ENCODE results near the gene STRIT1.

STRIT1 gene

DNA sequence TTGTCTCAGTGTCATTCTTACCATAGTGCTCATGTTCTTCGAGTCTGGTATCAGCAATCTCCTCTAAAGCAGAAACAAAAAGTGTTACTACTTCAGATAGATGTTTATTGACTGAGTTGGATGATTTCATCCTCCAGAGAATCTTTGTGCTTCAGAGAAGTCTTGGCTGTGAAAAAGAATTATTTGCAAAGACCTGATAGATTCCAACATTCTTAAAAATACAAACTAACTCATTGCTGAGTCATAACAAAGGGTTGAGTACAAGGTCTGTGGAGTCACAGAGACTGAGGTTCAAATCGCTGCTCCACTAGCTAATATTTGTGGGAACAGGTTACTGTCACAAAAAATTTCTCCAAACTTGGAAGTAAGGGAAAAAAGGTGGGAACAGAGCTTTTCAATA lies 9.0 kb upstream of the STRIT1 start:
- Histone ChIP-seq H3K9me2 (replicated peaks; ENCODE audit: low read depth, low read length) (no peaks in the 10 kb centered on the region), H3K36me3 (ENCODE audit: insufficient read depth, low read length) (no peaks in the 10 kb centered on the region), H4K20me1 (ENCODE audit: insufficient read depth, low read length, poor library complexity, severe bottlenecking) (no peaks in the 10 kb centered on the region), H3K4me3 (ENCODE audit: low read length, poor library complexity, severe bottlenecking) (no peak overlapping the region), H2AFZ (ENCODE audit: low read length) (no peak overlapping the region), H3K4me2 (ENCODE audit: low read depth, low read length, poor library complexity, severe bottlenecking) (no peak overlapping the region), H3K27me3 (ENCODE audit: insufficient read depth, low read length, poor library complexity, severe bottlenecking) (no peaks in the 10 kb centered on the region), H3K9me3 (ENCODE audit: insufficient read depth, low read depth, low read length) (no peaks in the 10 kb centered on the region; the same call in 1 of the 2 replicates), H3K4me1 (ENCODE audit: insufficient read depth, low read length, poor library complexity, severe bottlenecking) (no peaks in the 10 kb centered on the region), H3K9ac (ENCODE audit: low read depth, low read length, poor library complexity, severe bottlenecking) (no peak overlapping the region), H3K79me2 (ENCODE audit: insufficient read depth, low read length) (no peaks in the 10 kb centered on the region), H3F3A (ENCODE audit: low read depth) (no peaks in the 10 kb centered on the region)
- no peak for TF ChIP-seq EZH2phosphoT487 (IDR thresholded peaks at IDR 0.05; ENCODE audit: borderline replicate concordance)
- TF ChIP-seq, protein P1, sequence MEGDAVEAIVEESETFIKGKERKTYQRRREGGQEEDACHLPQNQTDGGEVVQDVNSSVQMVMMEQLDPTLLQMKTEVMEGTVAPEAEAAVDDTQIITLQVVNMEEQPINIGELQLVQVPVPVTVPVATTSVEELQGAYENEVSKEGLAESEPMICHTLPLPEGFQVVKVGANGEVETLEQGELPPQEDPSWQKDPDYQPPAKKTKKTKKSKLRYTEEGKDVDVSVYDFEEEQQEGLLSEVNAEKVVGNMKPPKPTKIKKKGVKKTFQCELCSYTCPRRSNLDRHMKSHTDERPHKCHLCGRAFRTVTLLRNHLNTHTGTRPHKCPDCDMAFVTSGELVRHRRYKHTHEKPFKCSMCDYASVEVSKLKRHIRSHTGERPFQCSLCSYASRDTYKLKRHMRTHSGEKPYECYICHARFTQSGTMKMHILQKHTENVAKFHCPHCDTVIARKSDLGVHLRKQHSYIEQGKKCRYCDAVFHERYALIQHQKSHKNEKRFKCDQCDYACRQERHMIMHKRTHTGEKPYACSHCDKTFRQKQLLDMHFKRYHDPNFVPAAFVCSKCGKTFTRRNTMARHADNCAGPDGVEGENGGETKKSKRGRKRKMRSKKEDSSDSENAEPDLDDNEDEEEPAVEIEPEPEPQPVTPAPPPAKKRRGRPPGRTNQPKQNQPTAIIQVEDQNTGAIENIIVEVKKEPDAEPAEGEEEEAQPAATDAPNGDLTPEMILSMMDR (conservative IDR thresholded peaks at IDR 0.05; ENCODE audit: low read length), result no peak

DNA sequence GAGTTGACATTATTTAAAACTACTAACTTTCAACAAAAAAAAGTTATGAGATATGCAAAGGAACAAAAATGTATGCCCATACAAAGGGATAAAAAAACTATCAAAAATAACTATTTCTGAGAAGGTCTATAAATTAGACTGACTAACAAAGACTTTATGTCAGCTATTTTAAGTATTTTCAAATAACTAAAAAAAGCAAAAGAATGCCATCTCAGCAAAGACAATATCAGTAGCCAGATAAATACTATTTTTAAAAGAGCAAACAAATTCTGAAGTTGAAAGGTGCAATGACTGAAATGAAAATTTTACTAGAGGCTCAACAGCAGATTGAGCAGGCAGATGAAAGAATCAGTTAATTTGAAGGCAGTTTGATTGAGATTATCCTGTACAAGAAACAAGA lies 3.6 kb upstream of the STRIT1 start:
- no peak overlapping the region for H2AFZ ChIP-seq (ENCODE audit: low read length)
- H3K9ac ChIP-seq (ENCODE audit: low read depth, low read length, poor library complexity, severe bottlenecking), result no peak overlapping the region
- peaks cover 14% of the 10 kb centered on the region; the same call in 1 of the 2 replicates for H3K9me3 ChIP-seq (ENCODE audit: insufficient read depth, low read depth, low read length)
- no peaks in the 10 kb centered on the region for H3K79me2 ChIP-seq (ENCODE audit: insufficient read depth, low read length)
- TF ChIP-seq, protein P1 (conservative IDR thresholded peaks at IDR 0.05; ENCODE audit: low read length), result no peak
- no peak for TF ChIP-seq EZH2phosphoT487 (IDR thresholded peaks at IDR 0.05; ENCODE audit: borderline replicate concordance)
- H3K4me1 ChIP-seq (ENCODE audit: insufficient read depth, low read length, poor library complexity, severe bottlenecking), result no peaks in the 10 kb centered on the region
- no peaks in the 10 kb centered on the region for H4K20me1 ChIP-seq (ENCODE audit: insufficient read depth, low read length, poor library complexity, severe bottlenecking)
- no peak overlapping the region for H3K4me3 ChIP-seq (ENCODE audit: low read length, poor library complexity, severe bottlenecking)
- no peaks in the 10 kb centered on the region for H3K36me3 ChIP-seq (ENCODE audit: insufficient read depth, low read length)
- no peaks in the 10 kb centered on the region for H3K27me3 ChIP-seq (ENCODE audit: insufficient read depth, low read length, poor library complexity, severe bottlenecking)
- no peaks in the 10 kb centered on the region for H3K9me2 ChIP-seq (replicated peaks; ENCODE audit: low read depth, low read length)
- H3K4me2 ChIP-seq (ENCODE audit: low read depth, low read length, poor library complexity, severe bottlenecking), result no peak overlapping the region
- no peaks in the 10 kb centered on the region for H3F3A ChIP-seq (ENCODE audit: low read depth)

DNA sequence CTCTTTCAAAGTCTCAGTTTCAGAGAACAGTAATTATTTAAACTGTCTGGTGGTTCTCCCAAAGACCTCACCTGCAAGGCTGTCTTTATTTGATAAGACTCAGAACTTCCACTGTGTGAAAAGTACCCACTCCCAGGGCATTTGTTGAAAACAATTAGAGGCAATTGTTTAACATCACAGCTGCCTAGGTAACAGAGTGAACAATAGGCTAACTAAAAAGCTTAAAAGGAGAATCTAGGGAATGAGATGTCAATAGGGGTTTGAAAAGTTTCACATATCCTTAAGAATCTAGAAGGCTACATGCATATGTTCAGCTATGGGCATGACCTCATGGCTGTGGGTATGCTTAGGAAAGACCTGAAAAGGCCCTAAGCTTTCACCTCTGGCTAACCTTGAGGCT lies 2.9 kb upstream of the STRIT1 start:
- Histone ChIP-seq H3K9ac (ENCODE audit: low read depth, low read length, poor library complexity, severe bottlenecking) (no peak overlapping the region), H3K79me2 (ENCODE audit: insufficient read depth, low read length) (no peaks in the 10 kb centered on the region), H3K36me3 (ENCODE audit: insufficient read depth, low read length) (no peaks in the 10 kb centered on the region), H3K27me3 (ENCODE audit: insufficient read depth, low read length, poor library complexity, severe bottlenecking) (no peaks in the 10 kb centered on the region), H3F3A (ENCODE audit: low read depth) (no peaks in the 10 kb centered on the region), H3K9me3 (ENCODE audit: insufficient read depth, low read depth, low read length) (peaks cover 14% of the 10 kb centered on the region; the same call in 1 of the 2 replicates), H3K4me3 (ENCODE audit: low read length, poor library complexity, severe bottlenecking) (no peak overlapping the region), H3K4me1 (ENCODE audit: insufficient read depth, low read length, poor library complexity, severe bottlenecking) (no peaks in the 10 kb centered on the region), H4K20me1 (ENCODE audit: insufficient read depth, low read length, poor library complexity, severe bottlenecking) (no peaks in the 10 kb centered on the region), H3K9me2 (replicated peaks; ENCODE audit: low read depth, low read length) (no peaks in the 10 kb centered on the region), H3K4me2 (ENCODE audit: low read depth, low read length, poor library complexity, severe bottlenecking) (no peak overlapping the region), H2AFZ (ENCODE audit: low read length) (no peak overlapping the region)
- no peak for TF ChIP-seq EZH2phosphoT487 (IDR thresholded peaks at IDR 0.05; ENCODE audit: borderline replicate concordance)
- TF ChIP-seq, protein P1 (conservative IDR thresholded peaks at IDR 0.05; ENCODE audit: low read length), result no peak

Data from Loucy (cell line).